B cell (primary cell): ENCODE data around the gene RBMS3. TPM values are rescaled to one million over a fixed set of nuclear protein-coding genes. Genes with fewer than 3 reads are reported as not detected.

Experiments
- ATAC-seq: fragments of 200-7000 bp; cut with Tn5 transposase; one replicate; pipeline ENCODE4 v1.10.0; 2021; ENCODE audit warnings: low read depth, mild to moderate bottlenecking, moderate number of reproducible peaks, moderate library complexity
- CTCF ChIA-PET: fragments of 350-600 bp; sonication (Branson Sonifier 250); formaldehyde crosslinking; loops from one replicate; lab custom pipeline; 2021; ENCODE audit warnings: antibody characterized with exemption, inconsistent platforms; lab: Charles Lee
- POLR2A ChIA-PET: fragments of 350-600 bp; sonication (Branson Sonifier 250); formaldehyde crosslinking; loops from one replicate; lab custom pipeline; 2021; ENCODE audit warnings: antibody characterized with exemption; lab: Charles Lee
- DNase-seq: peaks from one replicate; pipeline ENCODE4 v3.0.0; 2013
- H2AFZ ChIP-seq: 2 replicates; pipeline ENCODE4 v1.6.1; 2012; ENCODE audit warnings: mild to moderate bottlenecking, low read depth, low read length; ENCODE audit not compliant: insufficient read depth, poor library complexity, severe bottlenecking
- H3K27ac ChIP-seq, 2 donors: 1 replicate in 1 of 2; 2 replicates in 1 of 2; pipeline ENCODE4 v1.5.1; 2012 to 2013; ENCODE audit warnings: low read length in 2 of 2, mild to moderate bottlenecking in 2 of 2, moderate library complexity in 1 of 2
- H3K27me3 ChIP-seq, 4 experiments: fragments of 200-600 bp in 1 of 4; sonication (generic) in 1 of 4; replicated peaks in 1 of 4; 1 replicate in 2 of 4; 2 replicates in 2 of 4; pipeline versions ENCODE4 v1.6.1 to v1.7.0; 2013 to 2016; ENCODE audit warnings: low read length in 3 of 4, mild to moderate bottlenecking in 2 of 4, mixed read lengths in 1 of 4, moderate library complexity in 1 of 4; ENCODE audit not compliant: insufficient read depth in 4 of 4, control insufficient read depth in 3 of 4; ENCODE audit errors: control extremely low read depth in 1 of 4
- H3K36me3 ChIP-seq, 2 experiments: replicated peaks in 1 of 2; 1 replicate in 1 of 2; 2 replicates in 1 of 2; pipeline versions ENCODE4 v1.6.1 to v1.7.1; 2013; ENCODE audit warnings: low read length in 1 of 2; ENCODE audit not compliant: insufficient read depth in 2 of 2, control insufficient read depth in 1 of 2; ENCODE audit errors: control extremely low read depth in 1 of 2, extremely low read depth in 1 of 2
- H3K4me1 ChIP-seq, 2 donors: fragments of 200-600 bp in 1 of 2; sonication (generic) in 1 of 2; 1 replicate in 1 of 2; 2 replicates in 1 of 2; pipeline versions ENCODE4 v1.5.1 to v1.6.1; 2013 to 2017; ENCODE audit warnings: low read length in 2 of 2; ENCODE audit not compliant: control insufficient read depth in 2 of 2, insufficient read depth in 2 of 2
- H3K4me2 ChIP-seq: replicated peaks from 2 replicates; pipeline ENCODE3; 2012; ENCODE audit warnings: mild to moderate bottlenecking, low read depth, low read length; ENCODE audit not compliant: poor library complexity, severe bottlenecking
- H3K4me3 ChIP-seq, 5 experiments: fragments of 200-600 bp in 1 of 5; sonication (generic) in 1 of 5; 1 replicate in 3 of 5; 2 replicates in 2 of 5; pipeline versions ENCODE4 v1.5.1 to v1.7.0; 2011 to 2016; ENCODE audit warnings: low read length in 4 of 5, mild to moderate bottlenecking in 4 of 5, low read depth in 2 of 5, control low read depth in 1 of 5, moderate library complexity in 1 of 5; ENCODE audit not compliant: insufficient read depth in 1 of 5; ENCODE audit errors: control extremely low read depth in 1 of 5, extremely low read depth in 1 of 5
- H3K79me2 ChIP-seq: fragments of 200-600 bp; sonication (generic); one replicate; pipeline ENCODE4 v1.6.0; 2016; ENCODE audit warnings: low read length; ENCODE audit not compliant: control insufficient read depth, insufficient read depth
- H3K9ac ChIP-seq: fragments of 200-600 bp; sonication (generic); 2 replicates; pipeline ENCODE4 v1.6.1; 2017; ENCODE audit warnings: mild to moderate bottlenecking, low read length, moderate library complexity
- H3K9me3 ChIP-seq, 3 donors: one replicate each; pipeline versions ENCODE4 v1.6.1 to v1.7.1; 2013; ENCODE audit warnings: low read length in 2 of 3; ENCODE audit not compliant: control insufficient read depth in 2 of 3, insufficient read depth in 1 of 3; ENCODE audit errors: control extremely low read depth in 1 of 3
- H4K20me1 ChIP-seq: 2 replicates; pipeline ENCODE4 v1.6.0; 2012; ENCODE audit warnings: mild to moderate bottlenecking, low read length; ENCODE audit not compliant: insufficient read depth, control insufficient read depth, poor library complexity, severe bottlenecking
- H3K27ac Mint-ChIP-seq: one replicate; pipeline ENCODE4 v1.8.0; 2021; ENCODE audit warnings: mixed read lengths
- H3K27me3 Mint-ChIP-seq: one replicate; pipeline ENCODE4 v1.8.0; 2021; ENCODE audit warnings: mixed read lengths
- H3K4me1 Mint-ChIP-seq: one replicate; pipeline ENCODE4 v1.8.0; 2021; ENCODE audit warnings: mixed read lengths
- H3K4me3 Mint-ChIP-seq: one replicate; pipeline ENCODE4 v1.8.0; 2021; ENCODE audit warnings: mixed read lengths
- H3K9me3 Mint-ChIP-seq: one replicate; pipeline ENCODE4 v1.8.0; 2022; ENCODE audit warnings: mixed read lengths; ENCODE audit not compliant: insufficient read depth
- CTCF ChIP-seq: fragments of 200-600 bp; IDR thresholded peaks from one replicate; pipeline ENCODE4 v1.8.0; 2022; ENCODE audit warnings: antibody characterized with exemption, mild to moderate bottlenecking
- EZH2 ChIP-seq: IDR thresholded peaks from 2 replicates; pipeline ENCODE4 v1.6.1; 2012; ENCODE audit warnings: borderline replicate concordance, low read depth, mild to moderate bottlenecking, moderate library complexity, low read length; ENCODE audit not compliant: insufficient read depth, poor library complexity, severe bottlenecking
- WGBS: methylation state at CpG from one replicate; pipeline ENCODE4 v1.1.5; 2013; ENCODE audit warnings: missing lambda C conversion rate; ENCODE audit not compliant: insufficient coverage; 5-methylcytosine and 5-hydroxymethylcytosine counted together
- intact Hi-C: fragments of 100-400 bp; cut with micrococcal nuclease; formaldehyde crosslinking; loops from one replicate; pipeline ENCODE4 v1.10.0; 2022
- polyA plus RNA-seq: library from polyadenylated mRNA; depleted of rRNA; stranded (reverse); fragments of >200 nt; gene quantifications from 2 replicates; pipeline ENCODE4 v1.2.3, GENCODE V29; 2012
- total RNA-seq, 2 donors: library from RNA; stranded (reverse); fragments of 120-200 nt in 1 of 2; gene quantifications; 1 replicate in 1 of 2; 2 replicates in 1 of 2; pipeline versions ENCODE4 v1.2.3 to v1.2.4, GENCODE V29; 2013 to 2022

The RBMS3 gene
- total and polyA plus RNA-seq, 2 donors (not counting 1 experiment from before 2014, with no cell fraction given): not detected

- Mint-ChIP-seq H3K27ac (no peak overlapping the region), H3K4me1 (no peaks in the 10 kb centered on the region), H3K4me3 (no peak overlapping the region), H3K9me3 (no peaks in the 10 kb centered on the region), H3K27me3 (no peaks in the 10 kb centered on the region)
- no peak overlapping the region for H3K9ac ChIP-seq
- no peak overlapping the region for H2AFZ ChIP-seq
- H3K27ac ChIP-seq: no peak overlapping the region
- H3K79me2 ChIP-seq: no peaks in the 10 kb centered on the region
- no peaks in the 10 kb centered on the region for H4K20me1 ChIP-seq
- ChIA-PET POLR2A (no interaction called here), CTCF (no interaction called here)
- H3K4me3 ChIP-seq: no peak overlapping the region
- no peak overlapping the region for H3K4me2 ChIP-seq
- no peak for ATAC-seq
- H3K36me3 ChIP-seq: no peaks in the 10 kb centered on the region
- WGBS: 94% methylated on average over 6 of the region's 9 CpGs
- no peaks in the 10 kb centered on the region for H3K9me3 ChIP-seq
- H3K4me1 ChIP-seq: no peaks in the 10 kb centered on the region
- H3K27me3 ChIP-seq: no peaks in the 10 kb centered on the region
- no peak for DNase-seq
- intact Hi-C loops: no loop called here
- TF ChIP-seq CTCF: no peak
- TF ChIP-seq EZH2: no peak
Measured at GRCh38 chr3:29759411-29760225, 478.7 kb downstream of the RBMS3 start.

DNA sequence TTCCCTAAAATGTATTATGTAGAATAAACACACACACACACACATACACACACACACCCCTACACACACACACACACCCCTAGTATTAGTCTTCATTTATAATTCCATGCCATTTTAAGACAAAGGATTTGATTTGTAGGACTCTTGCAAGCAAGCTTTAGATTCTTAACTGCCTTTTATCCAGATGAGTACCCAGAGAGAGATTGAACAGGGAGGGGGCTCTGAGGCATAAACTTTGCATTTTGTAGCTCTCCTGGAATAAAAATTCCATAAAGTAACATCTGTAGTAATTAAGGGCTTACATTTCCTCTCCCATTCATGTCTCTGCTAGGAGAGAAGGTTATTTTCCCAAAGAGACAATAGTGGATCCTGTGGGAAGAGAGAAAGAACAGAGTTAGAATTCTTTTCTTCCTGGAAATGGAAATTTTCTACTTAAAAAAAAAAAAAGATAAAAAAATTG is 479.4 kb downstream of the RBMS3 start:
- no peaks in the 10 kb centered on the region for H3K79me2 ChIP-seq
- DNase-seq (no peak), ATAC-seq (no peak)
- H3K9ac ChIP-seq: no peak overlapping the region
- H3K27ac Mint-ChIP-seq: no peak overlapping the region
- H3K9me3 Mint-ChIP-seq: no peaks in the 10 kb centered on the region
- no peaks in the 10 kb centered on the region for H3K27me3 ChIP-seq
- no peaks in the 10 kb centered on the region for H4K20me1 ChIP-seq
- no peak overlapping the region for H3K4me3 Mint-ChIP-seq
- no peak overlapping the region for H3K4me3 ChIP-seq
- TF ChIP-seq CTCF (no peak), EZH2 (no peak)
- H3K4me2 ChIP-seq: no peak overlapping the region
- CTCF ChIA-PET: no interaction called here
- POLR2A ChIA-PET: no interaction called here
- no peak overlapping the region for H3K27ac ChIP-seq
- intact Hi-C loops: no loop called here
- no peaks in the 10 kb centered on the region for H3K27me3 Mint-ChIP-seq
- H3K36me3 ChIP-seq: no peaks in the 10 kb centered on the region
- no peaks in the 10 kb centered on the region for H3K9me3 ChIP-seq
- H3K4me1 Mint-ChIP-seq: no peaks in the 10 kb centered on the region
- no peaks in the 10 kb centered on the region for H3K4me1 ChIP-seq
- no peak overlapping the region for H2AFZ ChIP-seq
